ENCODE data around the gene RBM3.
"Not testable (repeated sequence)": the region's sequence is repeated elsewhere in the genome, so short reads cannot be mapped to it uniquely, and the experiment has no call there.

The RBM3 gene

DNA sequence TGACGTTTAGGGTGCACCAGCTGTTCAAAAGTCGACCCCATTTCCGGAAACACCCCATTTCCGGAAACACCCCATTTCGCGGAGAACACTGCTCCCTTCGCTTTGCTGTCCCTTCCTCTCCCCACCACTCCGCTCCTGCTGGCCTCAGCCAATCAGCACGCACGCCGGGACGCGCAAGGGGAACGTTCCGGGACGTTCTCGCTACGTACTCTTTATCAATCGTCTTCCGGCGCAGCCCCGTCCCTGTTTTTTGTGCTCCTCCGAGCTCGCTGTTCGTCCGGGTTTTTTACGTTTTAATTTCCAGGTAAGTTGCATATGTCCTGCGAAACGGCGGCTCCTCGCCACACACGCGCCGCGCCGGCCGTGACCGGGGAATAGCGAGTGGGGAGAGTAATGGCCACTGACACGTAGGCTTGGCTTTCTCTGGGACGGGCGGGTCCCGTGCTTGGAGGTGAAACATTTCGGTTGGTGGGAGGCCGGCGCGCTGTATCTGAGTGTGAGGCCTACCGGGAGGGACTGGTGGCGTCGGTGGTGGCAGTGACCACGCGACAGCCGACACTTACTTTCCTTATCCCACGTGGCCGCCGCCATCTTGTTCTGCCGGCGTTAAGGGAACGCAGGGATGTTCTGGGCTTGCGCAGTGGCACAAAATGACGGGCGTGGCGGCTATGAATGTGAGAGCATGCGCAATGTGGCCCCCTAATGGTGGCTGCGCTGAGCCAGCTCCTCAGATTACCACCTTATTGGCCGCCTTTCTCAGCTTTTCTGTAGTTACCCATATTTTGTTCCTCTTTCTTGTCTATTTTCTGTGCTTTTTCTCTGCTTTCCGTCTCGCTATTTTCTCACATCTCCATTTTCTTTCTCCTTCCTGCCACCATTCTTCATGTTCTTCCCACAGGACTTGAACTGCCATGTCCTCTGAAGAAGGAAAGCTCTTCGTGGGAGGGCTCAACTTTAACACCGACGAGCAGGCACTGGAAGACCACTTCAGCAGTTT, at the start of gene RBM3:
TSS of gene RBM3 (plus strand) at position 215 of the 997 bp plus-strand sequence. CDS start at position 912, 697 bp downstream.
- peak; percentile 87 for DNase-seq

DNA sequence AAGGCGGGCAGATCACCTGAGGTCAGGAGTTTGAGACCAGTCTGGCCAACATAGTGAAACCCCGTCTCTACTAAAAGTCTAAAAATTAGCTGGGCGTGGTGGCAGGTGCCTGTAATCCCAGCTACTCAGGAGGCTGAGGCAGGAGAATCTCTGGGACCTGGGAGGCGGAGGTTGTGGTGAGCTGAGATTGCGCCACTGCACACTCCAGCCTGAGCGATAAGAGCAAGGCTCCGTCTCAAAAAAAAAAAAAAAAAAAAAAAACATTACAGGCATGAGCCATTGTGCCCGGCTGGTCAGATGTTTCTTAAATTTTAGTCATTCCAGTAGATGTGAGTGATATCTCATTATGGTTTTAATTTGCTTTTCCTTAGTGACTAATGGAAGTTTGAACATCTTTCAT, 48.4 kb upstream of the RBM3 start:
- not testable (repeated sequence) for DNase-seq

DNA sequence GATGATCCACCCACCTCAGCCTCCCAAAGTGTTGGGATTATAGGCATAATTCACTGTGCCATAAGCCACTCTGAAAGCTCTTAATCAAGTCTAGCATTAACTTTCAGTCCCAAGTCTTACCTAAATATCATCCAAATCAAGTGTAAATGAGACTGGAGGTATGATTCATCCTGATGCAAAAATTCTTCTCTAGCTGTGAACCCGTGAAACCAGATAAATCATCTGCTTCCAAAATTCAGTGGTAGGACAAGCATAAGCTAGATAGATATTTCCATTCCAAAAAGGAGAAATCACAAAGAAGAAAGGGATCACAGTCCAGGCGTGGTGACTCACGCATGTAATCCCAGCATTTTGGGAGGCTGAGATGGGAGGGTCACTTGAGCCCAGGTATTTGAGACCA, 43.5 kb upstream of the RBM3 start:
- no peak for DNase-seq

DNA sequence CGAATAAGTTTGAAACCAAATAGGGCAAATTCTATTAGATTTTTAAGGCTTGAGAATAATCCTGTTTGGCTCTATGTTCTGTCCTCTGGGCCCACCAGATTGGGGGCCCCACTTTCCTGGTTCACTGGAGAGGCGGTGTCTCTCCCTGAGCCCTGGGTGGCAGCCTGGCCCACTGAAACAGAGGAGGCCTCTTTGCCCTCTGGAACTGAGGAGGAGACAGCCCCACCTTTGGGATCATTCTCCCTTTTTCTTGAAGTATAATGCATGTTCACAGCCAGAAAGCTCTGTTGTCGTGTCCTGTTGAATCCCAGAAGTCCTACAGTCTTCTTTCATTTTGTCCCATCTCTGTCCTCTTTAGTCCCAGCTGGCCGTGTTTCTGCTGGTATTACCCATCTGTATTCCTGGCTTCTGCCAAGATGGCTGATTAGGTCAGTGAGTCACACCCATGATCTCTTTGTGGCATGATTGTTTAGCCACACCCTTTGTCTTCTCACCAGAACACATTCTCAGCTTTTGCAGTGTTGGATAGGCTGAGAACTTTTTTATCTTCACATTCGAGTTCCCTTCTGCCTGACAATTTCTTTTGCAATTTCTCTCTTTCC, 42.8 kb upstream of the RBM3 start:
- DNase-seq: no peak

DNA sequence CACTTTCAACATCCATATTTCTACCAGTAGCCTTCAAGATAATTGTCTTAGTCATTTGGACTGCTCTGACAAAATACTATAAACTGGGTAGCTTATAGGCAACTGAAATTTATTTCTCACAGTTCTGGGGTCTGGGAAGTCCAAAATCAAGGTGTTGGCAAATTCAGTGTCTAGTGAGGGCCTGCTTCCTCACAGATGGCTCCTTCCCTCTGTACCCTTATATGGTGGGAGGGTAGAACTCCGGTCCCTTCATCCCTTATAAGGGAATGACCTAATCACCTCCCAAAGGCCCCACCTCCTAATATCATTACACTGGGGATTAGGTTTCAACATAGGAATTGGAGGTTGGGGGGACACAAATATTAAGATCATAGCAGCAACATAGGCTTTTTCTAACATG, 42.1 kb upstream of the RBM3 start:
- no peak for DNase-seq

DNA sequence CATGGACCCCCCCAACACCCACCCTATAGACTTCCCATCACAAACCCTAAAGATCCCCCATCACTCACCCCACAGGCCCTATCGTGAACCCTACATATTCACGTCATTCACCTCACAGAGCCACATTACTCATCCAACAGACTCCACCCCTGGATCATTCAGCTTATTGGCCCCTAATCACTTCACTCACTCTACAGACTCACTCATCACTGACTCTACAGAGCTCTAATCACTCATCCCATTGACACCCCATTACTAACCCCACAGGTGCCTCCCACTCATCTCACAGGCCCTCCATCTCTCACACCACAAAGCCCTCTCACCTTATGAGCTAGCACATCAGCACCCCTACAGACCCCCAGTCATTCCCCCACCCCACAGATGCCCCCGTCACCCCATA, 41.1 kb upstream of the RBM3 start:
- DNase-seq: no peak

DNA sequence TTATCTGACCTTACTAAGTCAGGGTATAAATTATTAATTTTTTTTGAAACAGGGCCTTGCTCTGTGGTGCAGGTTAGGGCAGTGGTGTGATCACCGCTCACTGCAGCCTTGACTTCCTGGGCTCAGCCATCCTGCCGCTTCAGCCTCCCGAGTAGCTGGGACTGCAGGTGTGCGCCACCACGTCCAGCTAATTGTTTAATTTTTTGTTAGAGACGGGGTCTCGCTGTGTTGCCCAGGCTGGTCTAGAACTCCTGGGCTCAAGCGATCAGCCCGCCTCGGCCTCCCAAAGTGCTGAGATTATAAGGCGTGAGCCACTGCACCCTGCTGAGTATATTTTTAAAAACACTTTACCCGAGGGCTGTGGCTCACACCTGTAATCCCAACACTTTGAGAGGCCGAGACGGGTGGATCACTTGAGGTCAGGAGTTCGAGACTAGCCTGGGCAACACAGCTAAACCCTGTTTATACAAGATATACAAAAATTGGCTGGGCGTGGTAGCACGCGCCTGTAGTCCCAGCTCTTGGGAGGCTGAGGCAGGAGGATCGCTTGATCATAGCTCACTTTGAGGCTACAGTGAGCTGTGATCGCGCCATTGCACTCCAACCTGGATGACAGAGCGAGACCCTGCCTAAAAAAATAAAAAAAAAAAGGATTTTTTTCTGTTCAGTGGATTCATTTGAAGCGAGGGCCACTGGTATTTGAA, 35.5 kb upstream of the RBM3 start:
- DNase-seq: no peak

DNA sequence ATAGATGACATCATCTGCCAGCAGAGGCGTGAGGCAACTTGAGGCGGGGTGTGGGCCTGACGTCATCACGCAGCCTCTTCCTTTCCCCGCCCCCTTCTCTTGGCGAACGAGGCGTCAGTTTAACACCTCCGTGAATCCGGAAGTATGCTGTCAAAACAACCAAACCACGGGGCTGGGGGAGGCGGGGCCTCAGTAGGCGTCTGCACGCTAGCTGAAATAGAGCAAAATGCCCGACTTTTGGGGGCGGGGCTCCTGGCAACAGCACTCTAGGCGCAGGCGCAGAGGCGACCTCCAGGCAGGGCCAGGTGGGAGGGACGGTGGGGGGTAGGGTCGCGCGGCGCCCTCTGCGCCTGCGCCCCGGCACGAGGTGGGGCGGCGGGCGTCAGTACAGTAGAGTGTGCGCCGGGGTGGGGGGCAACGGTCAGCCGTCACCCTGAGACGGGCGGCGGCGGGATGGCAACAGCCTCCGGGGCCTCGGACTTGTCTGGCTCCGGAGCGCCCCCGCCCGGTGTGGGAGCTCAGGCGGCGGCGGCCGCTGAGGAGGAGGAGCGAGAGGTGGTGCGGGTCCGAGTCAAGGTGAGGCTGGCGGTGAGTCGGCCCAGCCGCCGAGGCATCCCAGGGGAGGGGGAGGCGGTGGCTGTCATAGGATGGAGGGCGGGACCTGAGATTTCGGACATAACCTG, 34.8 kb upstream of the RBM3 start, which contains the start of gene TBC1D25:
TSS of gene TBC1D25 (plus strand) at position 370 of the 683 bp plus-strand sequence. CDS start at position 454, 84 bp downstream.
- peak; percentile 94 for DNase-seq

DNA sequence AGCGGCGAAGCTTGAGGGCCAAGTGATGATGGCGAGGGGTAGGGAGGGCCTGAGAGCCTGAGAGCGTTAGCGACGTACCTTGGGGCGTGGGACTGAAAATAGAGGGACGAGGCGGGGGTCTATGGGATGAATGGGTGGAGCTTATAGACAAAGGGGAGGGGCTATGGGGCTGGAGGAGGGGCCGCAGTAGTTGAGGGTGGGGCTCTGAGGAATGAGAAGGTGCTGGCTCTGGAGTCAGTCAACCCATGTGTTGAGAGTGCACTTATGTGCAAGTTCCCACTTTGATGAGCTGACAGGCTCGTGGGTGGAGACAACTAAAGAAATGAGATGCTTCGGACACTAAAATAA, 34.3 kb upstream of the RBM3 start:
- no peak for DNase-seq

DNA sequence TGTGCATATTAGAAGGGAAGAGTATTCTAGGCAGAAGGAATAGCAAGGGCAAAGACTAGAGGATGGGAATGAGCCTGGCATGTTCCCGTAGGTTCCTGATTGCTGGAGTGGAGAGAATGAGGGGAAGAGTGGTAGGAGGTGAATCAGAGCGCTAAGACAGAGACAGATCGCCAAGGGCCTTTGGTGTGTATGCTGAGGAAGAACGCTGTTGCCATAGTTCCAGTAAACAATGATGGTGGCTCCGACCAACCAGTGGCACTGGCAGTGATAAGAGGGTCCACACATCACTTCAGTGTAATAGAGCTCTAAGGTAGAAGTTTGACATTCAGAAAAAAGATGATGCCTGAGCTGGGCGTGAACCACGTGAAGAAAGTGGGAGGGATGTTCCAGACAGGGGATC, 33.8 kb upstream of the RBM3 start:
- no peak for DNase-seq

DNA sequence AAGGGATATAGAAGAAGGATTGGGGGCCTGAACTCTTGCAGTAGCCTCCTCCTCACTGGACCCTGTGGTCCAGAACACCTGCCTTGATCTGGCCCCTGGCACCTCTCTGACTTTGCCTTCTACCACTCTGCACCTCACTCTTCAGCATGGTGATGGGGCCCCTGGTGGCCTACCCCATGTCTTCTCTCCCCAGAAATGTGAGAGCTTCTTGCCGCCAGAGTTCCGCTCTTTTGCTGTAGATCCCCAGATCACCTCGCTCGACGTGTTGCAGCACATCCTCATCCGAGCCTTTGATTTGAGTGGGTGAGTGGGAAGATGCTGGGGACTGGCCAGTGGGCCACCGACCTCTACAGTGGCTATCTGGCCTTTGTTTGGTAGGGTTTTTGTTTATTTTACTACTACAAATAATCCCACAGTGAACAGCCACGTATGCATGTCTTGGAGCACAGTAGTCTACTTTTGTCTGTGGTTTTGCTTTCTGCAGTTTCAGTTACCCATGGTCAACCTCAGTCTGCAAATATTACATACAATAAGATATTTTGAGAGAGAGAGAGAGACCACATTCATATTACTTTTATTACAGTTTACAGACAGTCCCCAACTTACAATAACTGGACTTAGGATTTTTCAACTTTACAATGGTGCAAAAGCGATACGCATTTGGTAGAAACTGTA, 33.0 kb upstream of the RBM3 start:
- no peak for DNase-seq

DNA sequence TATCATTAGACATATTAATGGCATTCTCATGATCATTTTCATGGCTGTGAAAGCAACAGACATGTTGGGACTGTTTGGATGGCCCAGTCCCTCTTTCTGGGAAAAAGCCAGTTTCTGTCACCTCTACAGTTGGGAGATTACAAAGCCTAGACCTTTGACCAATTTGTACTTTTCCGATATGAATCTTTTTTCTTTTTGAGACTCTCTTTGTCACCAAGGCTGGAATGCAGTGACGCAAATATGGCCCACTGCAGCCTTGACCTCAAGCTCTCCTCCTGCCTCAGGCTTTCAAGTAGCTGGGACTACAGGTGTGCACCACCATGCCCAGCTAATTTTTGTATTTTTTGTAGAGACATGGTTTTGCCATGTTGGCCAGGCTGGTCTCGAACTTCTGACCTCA, 25.4 kb upstream of the RBM3 start:
- no peak for DNase-seq

DNA sequence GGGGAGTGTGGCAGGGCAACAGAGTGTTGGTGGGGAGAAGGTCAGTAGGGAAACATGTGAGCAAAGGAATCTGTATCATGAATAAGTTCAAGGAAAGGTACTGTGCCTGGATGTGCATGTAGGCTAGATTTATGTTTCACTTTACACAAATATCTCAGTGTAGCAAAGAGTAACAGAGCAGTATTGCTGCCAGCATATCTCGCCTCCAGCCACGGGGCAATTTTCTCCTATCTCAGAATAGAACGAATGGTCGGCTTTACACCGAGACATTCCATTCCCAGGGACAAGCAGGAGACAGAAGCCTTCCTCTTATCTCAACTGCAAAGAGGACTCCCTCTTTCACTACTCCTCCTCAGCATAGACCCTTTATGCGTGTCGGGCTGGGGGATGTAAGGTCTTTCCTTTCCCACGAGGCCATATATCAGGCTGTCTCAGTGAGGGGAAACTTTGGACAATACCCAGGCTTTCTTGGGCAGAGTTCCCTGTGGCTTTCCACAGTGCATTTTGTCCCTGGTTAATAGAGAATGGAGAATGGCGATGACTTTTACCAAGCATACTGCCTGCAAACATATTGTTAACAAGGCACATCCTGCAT, 18.5 kb upstream of the RBM3 start:
- not testable (repeated sequence) for DNase-seq

DNA sequence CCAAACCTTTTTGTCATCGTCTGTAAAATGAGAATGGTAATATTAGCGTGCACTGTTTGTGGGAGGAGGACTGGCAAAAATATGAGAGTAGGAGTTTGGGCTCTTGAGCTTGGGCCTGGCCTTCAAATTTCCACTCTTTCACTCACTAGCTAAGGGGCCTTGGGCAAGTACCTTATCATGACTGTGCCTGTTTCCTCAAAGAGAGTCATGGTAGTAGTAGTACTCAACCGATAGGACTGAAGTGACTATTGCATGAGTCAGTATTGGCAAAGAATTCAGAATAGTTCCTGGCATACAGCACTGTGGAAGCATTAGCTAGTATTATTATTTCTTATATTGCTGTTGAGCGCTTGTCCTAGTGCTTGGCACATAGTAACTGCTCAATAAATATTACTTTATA, 16.0 kb upstream of the RBM3 start:
- no peak for DNase-seq

DNA sequence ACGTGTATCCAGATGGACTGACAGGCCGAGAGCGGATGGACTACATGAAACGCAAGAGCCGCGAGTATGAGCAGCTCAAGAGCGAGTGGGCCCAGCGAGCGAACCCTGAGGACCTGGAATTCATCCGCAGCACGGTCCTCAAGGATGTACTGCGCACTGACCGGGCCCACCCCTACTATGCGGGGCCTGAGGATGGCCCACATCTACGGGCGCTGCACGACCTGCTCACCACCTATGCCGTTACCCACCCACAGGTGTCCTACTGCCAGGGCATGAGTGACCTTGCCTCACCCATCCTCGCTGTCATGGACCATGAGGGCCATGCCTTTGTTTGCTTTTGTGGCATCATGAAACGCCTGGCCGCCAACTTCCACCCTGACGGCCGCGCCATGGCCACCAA, 14.6 kb upstream of the RBM3 start:
- no peak for DNase-seq

DNA sequence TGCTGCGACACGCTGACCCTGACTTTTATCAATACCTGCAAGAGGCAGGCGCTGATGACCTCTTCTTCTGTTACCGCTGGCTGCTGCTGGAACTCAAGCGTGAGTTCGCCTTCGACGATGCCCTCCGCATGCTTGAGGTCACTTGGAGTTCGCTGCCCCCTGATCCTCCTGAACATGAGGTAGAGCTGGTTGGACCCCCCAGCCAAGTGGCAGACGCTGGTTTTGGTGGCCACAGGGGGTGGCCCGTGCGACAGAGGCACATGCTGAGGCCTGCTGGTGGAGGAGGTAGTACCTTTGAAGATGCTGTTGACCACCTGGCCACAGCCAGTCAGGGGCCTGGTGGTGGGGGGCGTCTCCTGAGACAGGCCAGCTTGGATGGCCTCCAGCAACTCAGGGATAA, 14.2 kb upstream of the RBM3 start:
- DNase-seq: no peak

DNA sequence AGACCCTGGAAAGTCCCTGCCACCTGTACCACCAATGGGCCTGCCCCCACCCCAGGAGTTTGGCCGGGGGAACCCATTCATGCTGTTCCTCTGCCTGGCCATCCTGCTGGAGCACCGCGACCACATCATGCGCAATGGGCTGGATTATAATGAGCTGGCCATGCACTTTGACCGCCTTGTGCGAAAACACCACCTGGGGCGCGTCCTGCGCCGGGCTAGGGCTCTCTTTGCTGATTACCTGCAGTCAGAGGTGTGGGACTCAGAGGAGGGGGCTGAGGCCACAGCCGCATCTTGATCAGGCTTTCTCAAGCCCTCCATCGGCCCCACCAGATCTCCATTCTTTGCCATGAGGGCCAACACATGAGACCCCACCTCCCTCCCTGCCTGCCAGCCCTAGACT, 13.6 kb upstream of the RBM3 start:
- DNase-seq: no peak

DNA sequence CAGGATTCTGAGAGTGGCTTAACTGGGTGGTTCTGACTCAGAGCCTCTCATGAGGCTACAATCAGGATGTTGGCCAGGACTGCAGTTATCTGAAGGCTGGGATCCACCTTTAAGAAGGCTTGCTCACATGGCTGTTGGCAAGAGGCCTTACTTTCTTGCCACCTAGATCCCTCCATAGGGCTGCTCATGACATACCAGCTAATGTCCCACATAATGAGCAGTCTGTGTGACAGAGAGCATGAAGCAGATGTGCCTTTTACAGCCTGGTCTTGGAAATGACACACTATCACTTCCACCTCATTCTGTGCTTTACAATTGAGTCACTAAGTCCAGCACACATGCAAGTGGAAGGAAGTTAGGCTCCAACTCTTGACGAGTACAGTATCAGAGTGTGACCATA, 4.3 kb upstream of the RBM3 start:
- DNase-seq: no peak

DNA sequence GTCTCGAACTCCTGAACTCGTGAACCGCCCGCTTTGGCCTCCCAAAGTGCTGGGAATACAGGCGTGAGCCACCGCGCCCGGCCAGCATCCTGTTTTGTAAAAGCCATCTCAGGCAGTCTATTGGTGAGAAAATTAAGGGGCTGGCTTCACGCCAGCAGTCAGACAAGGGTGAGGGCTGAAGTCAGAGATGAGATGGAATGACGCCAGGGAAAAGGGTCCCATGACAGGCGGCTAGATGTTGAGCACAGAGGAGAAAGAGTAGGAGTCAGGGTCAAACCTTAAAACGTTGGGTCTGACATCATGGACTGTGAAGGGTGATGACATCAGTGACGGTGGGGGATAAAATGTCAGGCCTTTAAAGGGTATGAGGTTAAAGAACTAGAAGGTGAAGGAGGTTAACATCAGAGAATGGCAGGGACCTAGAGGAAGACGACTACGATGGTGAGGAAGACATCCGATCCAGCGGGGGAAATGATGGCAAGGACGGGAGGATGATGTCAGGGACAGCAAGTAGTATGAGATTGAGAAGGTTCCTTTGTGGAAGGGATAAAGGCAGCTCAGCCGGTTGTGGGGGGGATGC, 504 bp upstream of the RBM3 start:
- DNase-seq: peak; percentile 49

DNA sequence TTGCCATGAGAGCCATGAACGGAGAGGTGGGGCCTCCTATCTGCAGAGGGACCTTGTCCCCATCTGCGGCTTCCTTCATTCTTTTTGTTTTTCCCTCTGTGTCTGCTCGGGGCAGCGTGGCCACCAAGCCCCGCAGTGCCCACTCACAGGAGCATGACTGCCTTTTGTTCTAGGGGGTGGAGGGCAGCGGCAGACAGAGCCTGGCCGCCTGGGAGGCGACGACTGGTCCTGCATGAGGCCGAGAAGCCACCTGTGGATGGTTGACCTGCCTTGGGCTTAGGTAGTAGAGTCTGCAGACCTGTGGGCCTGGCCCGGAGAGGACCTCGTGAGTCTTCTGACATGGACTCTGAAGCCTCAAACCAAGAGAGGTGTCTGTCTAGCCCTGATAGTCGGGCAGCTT, 1.4 kb downstream of the RBM3 start:
- DNase-seq: no peak

DNA sequence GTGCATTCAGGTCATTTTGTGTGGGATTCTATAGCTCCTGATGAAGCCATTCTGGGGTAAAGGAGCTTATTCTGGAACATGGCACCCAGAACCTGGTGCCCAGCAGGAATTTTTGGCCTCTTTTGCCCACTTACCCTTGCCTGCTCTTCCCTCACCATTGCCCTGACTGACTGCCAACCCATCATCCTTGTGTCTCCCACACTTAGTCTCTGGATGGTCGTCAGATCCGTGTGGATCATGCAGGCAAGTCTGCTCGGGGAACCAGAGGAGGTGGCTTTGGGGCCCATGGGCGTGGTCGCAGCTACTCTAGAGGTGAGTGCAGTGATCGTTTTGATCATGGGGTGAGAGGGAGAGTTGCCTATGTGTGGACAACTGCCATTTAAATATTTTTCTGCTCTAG, 1.8 kb downstream of the RBM3 start:
- DNase-seq: no peak

DNA sequence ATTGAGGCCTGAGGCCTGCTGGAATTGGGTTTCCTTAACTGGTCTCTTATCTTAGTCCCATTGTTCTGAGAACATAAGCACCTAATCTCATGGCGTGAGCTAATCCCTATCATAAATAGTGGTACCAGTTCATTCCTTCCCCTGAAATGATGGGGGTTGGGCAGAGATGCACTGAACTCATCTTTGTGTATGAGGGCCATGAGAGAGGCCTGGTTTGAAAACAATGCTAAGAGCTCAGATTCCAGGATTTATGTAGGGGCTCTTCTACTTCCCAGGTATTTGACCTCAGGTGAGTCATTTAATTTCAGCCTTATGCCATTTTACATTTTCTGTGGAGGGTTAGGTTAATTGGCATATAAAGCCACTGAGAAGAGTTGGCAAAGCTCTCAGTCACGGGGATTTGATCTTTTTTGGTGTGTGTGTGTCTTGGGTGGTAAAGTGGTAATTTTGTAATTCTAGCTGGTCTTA, 4.4 kb downstream of the RBM3 start:
- no peak for DNase-seq
